Nephron (organoid): ENCODE results near the gene DYNLRB2.

ENCODE experiments used
- H3K27ac Mint-ChIP-seq, 3 experiments: 2 replicates each; pipeline ENCODE4 v1.8.0; 2020; ENCODE audit warnings: mixed read lengths in 3 of 3, mild to moderate bottlenecking in 2 of 3, moderate library complexity in 1 of 3
- H3K27me3 Mint-ChIP-seq: 2 replicates; pipeline ENCODE4 v1.8.0; 2021; ENCODE audit warnings: low read depth, mild to moderate bottlenecking, moderate library complexity, mixed read lengths
- H3K36me3 Mint-ChIP-seq: 2 replicates; pipeline ENCODE4 v1.8.0; 2020; ENCODE audit warnings: low read depth, mixed read lengths
- H3K4me1 Mint-ChIP-seq: 2 replicates; pipeline ENCODE4 v1.8.0; 2020; ENCODE audit warnings: mixed read lengths
- H3K4me3 Mint-ChIP-seq, 3 experiments: 2 replicates each; pipeline ENCODE4 v1.8.0; 2020; ENCODE audit warnings: mild to moderate bottlenecking in 3 of 3, mixed read lengths in 3 of 3, moderate library complexity in 2 of 3
- H3K9me3 Mint-ChIP-seq: 2 replicates; pipeline ENCODE4 v1.8.0; 2020; ENCODE audit warnings: mixed read lengths
- CTCF ChIP-seq, 3 experiments: fragments of 200-600 bp; sonication (generic); IDR thresholded peaks; one replicate each; pipeline ENCODE4 v1.5.0; 2021; ENCODE audit warnings: antibody characterized with exemption in 3 of 3; ENCODE audit not compliant: unreplicated experiment in 3 of 3

The DYNLRB2 gene

GRCh38 chr16:80569440-80570105 lies 28.8 kb downstream of the DYNLRB2 start:
- Mint-ChIP-seq H3K4me3 (no peak overlapping the region), H3K27ac (no peak overlapping the region), H3K36me3 (no peaks in the 10 kb centered on the region), H3K27me3 (peaks cover 19% of the 10 kb centered on the region), H3K9me3 (no peaks in the 10 kb centered on the region), H3K4me1 (peaks cover 5% of the 10 kb centered on the region)
- TF ChIP-seq CTCF (IDR thresholded peaks at IDR 0.05; ENCODE audit: unreplicated experiment in 3 of 3): no peak

- Mint-ChIP-seq H3K36me3 (no peaks in the 10 kb centered on the region), H3K4me3 (no peak overlapping the region), H3K27me3 (peaks cover 20% of the 10 kb centered on the region), H3K4me1 (peaks cover 5% of the 10 kb centered on the region), H3K27ac (no peak overlapping the region), H3K9me3 (no peaks in the 10 kb centered on the region)
- no peak for TF ChIP-seq CTCF (IDR thresholded peaks at IDR 0.05; ENCODE audit: unreplicated experiment in 3 of 3)
These were observed 29.3 kb downstream of the DYNLRB2 start for GRCh38 chr16:80570106-80570478.

- peaks cover 7% of the 10 kb centered on the region for H3K27me3 Mint-ChIP-seq
- no peaks in the 10 kb centered on the region for H3K36me3 Mint-ChIP-seq
- TF ChIP-seq CTCF (IDR thresholded peaks at IDR 0.05; ENCODE audit: unreplicated experiment in 3 of 3): no peak
- H3K4me1 Mint-ChIP-seq: peaks cover 5% of the 10 kb centered on the region
- no peaks in the 10 kb centered on the region for H3K9me3 Mint-ChIP-seq
- H3K27ac Mint-ChIP-seq: no peak overlapping the region
- no peak overlapping the region for H3K4me3 Mint-ChIP-seq
These were observed 32.9 kb downstream of the DYNLRB2 start for GRCh38 chr16:80573700-80574120.

GRCh38 chr16:80576343-80576912 lies 35.6 kb downstream of the DYNLRB2 start:
- TF ChIP-seq CTCF (IDR thresholded peaks at IDR 0.05; ENCODE audit: unreplicated experiment in 3 of 3): no peak
- Mint-ChIP-seq H3K4me3 (no peak overlapping the region), H3K27me3 (peaks cover 11% of the 10 kb centered on the region), H3K9me3 (no peaks in the 10 kb centered on the region), H3K27ac (no peak overlapping the region), H3K36me3 (no peaks in the 10 kb centered on the region), H3K4me1 (no peaks in the 10 kb centered on the region)

GRCh38 chr16:80577485-80578280 lies 36.9 kb downstream of the DYNLRB2 start:
- Mint-ChIP-seq H3K27me3 (peaks cover 10% of the 10 kb centered on the region), H3K4me1 (no peaks in the 10 kb centered on the region), H3K9me3 (no peaks in the 10 kb centered on the region), H3K36me3 (no peaks in the 10 kb centered on the region), H3K27ac (no peak overlapping the region), H3K4me3 (no peak overlapping the region)
- TF ChIP-seq CTCF (IDR thresholded peaks at IDR 0.05; ENCODE audit: unreplicated experiment in 3 of 3): no peak
